GM18502 (cell line): ENCODE measurements around the gene WDR72.

Experiments
- ATAC-seq: cut with Tn5 transposase; IDR thresholded peaks from one replicate; pipeline ENCODE4 v1.9.1; 2021; ENCODE audit warnings: mild to moderate bottlenecking; ENCODE audit not compliant: unreplicated experiment, poor library complexity

WDR72 gene

GRCh38 chr15:53472210-53472609, 287.3 kb downstream of the WDR72 start:
- no peak for ATAC-seq

GRCh38 chr15:53470743-53471142, 288.7 kb downstream of the WDR72 start:
- ATAC-seq: no peak

GRCh38 chr15:53469422-53469821, 290.0 kb downstream of the WDR72 start:
- no peak for ATAC-seq
